Measurements from ENCODE around the gene GFRA1. TPM values are rescaled to one million over a fixed set of nuclear protein-coding genes. Genes with fewer than 3 reads are reported as not detected.

Gene GFRA1
- total RNA-seq, 2 donors from 2014 or later = 1.6 to 3.1 TPM

- Histone ChIP-seq H3K4me1 (ENCODE audit: control insufficient read depth, insufficient read depth, low read length) (no peaks in the 10 kb centered on the region), H3K36me3 (ENCODE audit: control insufficient read depth, insufficient read depth, low read length) (no peaks in the 10 kb centered on the region), H3K4me3 (ENCODE audit: low read length) (no peak overlapping the region), H3K9me3 (ENCODE audit: control insufficient read depth, low read length) (no peaks in the 10 kb centered on the region), H3K27ac (ENCODE audit: low read depth, low read length) (peak overlapping the region; percentile 24), H3K9ac (ENCODE audit: extremely low read depth, low read length, poor library complexity, severe bottlenecking) (no peak overlapping the region), H3K27me3 (ENCODE audit: control insufficient read depth, insufficient read depth, low read length, poor library complexity, severe bottlenecking) (no peaks in the 10 kb centered on the region)
- Mint-ChIP-seq H3K4me3 (no peak overlapping the region), H3K27me3 (ENCODE audit: insufficient read depth) (no peaks in the 10 kb centered on the region), H3K27ac (no peak overlapping the region), H3K4me1 (no peaks in the 10 kb centered on the region), H3K36me3 (ENCODE audit: low read depth) (peaks cover 3% of the 10 kb centered on the region), H3K9me3 (peaks cover 6% of the 10 kb centered on the region)
- TF ChIP-seq CTCF (conservative IDR thresholded peaks at IDR 0.05) = no peak
- 89% methylated on average over 9 to 18 of the region's 18 CpGs for WGBS, 2 experiments (ENCODE audit: insufficient coverage in 1 of 2, insufficient read length in 1 of 2)
- DNase-seq = peak; percentile 26
These were observed 109.5 kb downstream of the GFRA1 start for GRCh38 chr10:116163333-116164131.

- H3K27ac ChIP-seq (ENCODE audit: low read depth, low read length) = no peak overlapping the region
- 88 to 91% methylated on average over 1 to 4 of the region's 4 CpGs for WGBS, 2 experiments (ENCODE audit: insufficient coverage in 1 of 2, insufficient read length in 1 of 2)
- H3K4me3 ChIP-seq (ENCODE audit: low read length) = no peak overlapping the region
- no peaks in the 10 kb centered on the region for H3K9me3 ChIP-seq (ENCODE audit: control insufficient read depth, low read length)
- no peaks in the 10 kb centered on the region for H3K27me3 ChIP-seq (ENCODE audit: control insufficient read depth, insufficient read depth, low read length, poor library complexity, severe bottlenecking)
- no peak overlapping the region for H3K9ac ChIP-seq (ENCODE audit: extremely low read depth, low read length, poor library complexity, severe bottlenecking)
- H3K36me3 ChIP-seq (ENCODE audit: control insufficient read depth, insufficient read depth, low read length) = no peaks in the 10 kb centered on the region
- Mint-ChIP-seq H3K27me3 (ENCODE audit: insufficient read depth) (no peaks in the 10 kb centered on the region), H3K9me3 (peaks cover 6% of the 10 kb centered on the region), H3K36me3 (ENCODE audit: low read depth) (peaks cover 3% of the 10 kb centered on the region), H3K27ac (no peak overlapping the region), H3K4me3 (no peak overlapping the region), H3K4me1 (no peaks in the 10 kb centered on the region)
- no peak for DNase-seq
- no peaks in the 10 kb centered on the region for H3K4me1 ChIP-seq (ENCODE audit: control insufficient read depth, insufficient read depth, low read length)
- no peak for TF ChIP-seq CTCF (conservative IDR thresholded peaks at IDR 0.05)
These were observed 110.2 kb downstream of the GFRA1 start for GRCh38 chr10:116162851-116163250.

GRCh38 chr10:116160271-116160670 is 112.7 kb downstream of the GFRA1 start:
- H3K4me1 ChIP-seq (ENCODE audit: control insufficient read depth, insufficient read depth, low read length) = no peaks in the 10 kb centered on the region
- no peak for DNase-seq
- WGBS, 2 experiments (ENCODE audit: insufficient coverage in 1 of 2, insufficient read length in 1 of 2) = 92 to 94% methylated on average over 2 of the region's 2 CpGs

More at GRCh38 chr10:116160271-116160670, 112.7 kb downstream of the GFRA1 start:
- Mint-ChIP-seq H3K27ac (no peak overlapping the region), H3K36me3 (ENCODE audit: low read depth) (no peaks in the 10 kb centered on the region), H3K4me3 (no peak overlapping the region), H3K27me3 (ENCODE audit: insufficient read depth) (no peaks in the 10 kb centered on the region), H3K4me1 (no peaks in the 10 kb centered on the region), H3K9me3 (no peaks in the 10 kb centered on the region)
- Histone ChIP-seq H3K9me3 (ENCODE audit: control insufficient read depth, low read length) (no peaks in the 10 kb centered on the region), H3K9ac (ENCODE audit: extremely low read depth, low read length, poor library complexity, severe bottlenecking) (no peak overlapping the region), H3K4me3 (ENCODE audit: low read length) (no peak overlapping the region), H3K36me3 (ENCODE audit: control insufficient read depth, insufficient read depth, low read length) (no peaks in the 10 kb centered on the region), H3K27me3 (ENCODE audit: control insufficient read depth, insufficient read depth, low read length, poor library complexity, severe bottlenecking) (no peaks in the 10 kb centered on the region), H3K27ac (ENCODE audit: low read depth, low read length) (no peak overlapping the region)
- no peak for TF ChIP-seq CTCF (conservative IDR thresholded peaks at IDR 0.05)
